Measurements from ENCODE around the gene OR5H6. TPM values are rescaled to one million over a fixed set of nuclear protein-coding genes. Genes with fewer than 3 reads are reported as not detected.
"Not testable (repeated sequence)": the region's sequence is repeated elsewhere in the genome, so short reads cannot be mapped to it uniquely, and the experiment has no call there.

Gene OR5H6
- total RNA-seq, 1 donor from 2014 or later: not detected

DNA sequence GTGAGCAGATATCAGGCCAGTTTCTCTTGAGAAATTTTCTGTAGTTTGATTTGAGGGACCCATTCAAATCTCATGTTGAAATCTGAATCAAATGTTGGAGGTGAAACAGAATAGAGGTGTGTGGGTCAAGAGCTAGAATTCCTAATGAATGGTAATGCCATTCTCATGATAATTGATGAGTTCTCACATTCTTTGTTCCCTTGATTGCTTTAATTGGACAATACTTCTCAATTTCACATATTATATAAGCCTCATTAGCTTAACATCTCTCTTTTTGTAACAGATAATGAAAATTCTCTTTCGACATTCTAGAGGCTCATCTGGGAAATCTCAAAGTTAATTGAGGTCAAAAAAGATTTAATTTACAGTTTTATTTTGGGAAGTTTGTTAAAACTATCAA lies 21.9 kb upstream of the OR5H6 start:
- DNase-seq (ENCODE audit: low read depth) (no peak), FAIRE-seq (no peak)
- Histone ChIP-seq H2AFZ (ENCODE audit: low read depth, low read length) (no peak overlapping the region), H3K27ac (ENCODE audit: low read depth, low read length) (no peak overlapping the region), H3K79me2 (ENCODE audit: insufficient read depth, low read length) (no peaks in the 10 kb centered on the region), H3K36me3 (ENCODE audit: insufficient read depth, low read length) (no peaks in the 10 kb centered on the region), H3K9ac (ENCODE audit: low read length) (no peak overlapping the region), H3K4me1 (ENCODE audit: insufficient read depth, low read length) (no peaks in the 10 kb centered on the region), H3K4me2 (ENCODE audit: low read length) (no peak overlapping the region), H3K9me3 (ENCODE audit: insufficient read depth, low read depth, low read length) (no peaks in the 10 kb centered on the region), H3K27me3 (ENCODE audit: insufficient read depth, low read length) (no peaks in the 10 kb centered on the region), H3K4me3 (ENCODE audit: insufficient read depth, low read depth, low read length) (no peak overlapping the region), H4K20me1 (ENCODE audit: insufficient read depth, low read length) (no peaks in the 10 kb centered on the region)
- no peaks in the 10 kb centered on the region for H3K27me3 Mint-ChIP-seq (ENCODE audit: low read depth, unreplicated experiment)
- peaks cover 8% of the 10 kb centered on the region for H3K9me3 Mint-ChIP-seq (ENCODE audit: unreplicated experiment)
- no peaks in the 10 kb centered on the region for H3K36me3 Mint-ChIP-seq (ENCODE audit: low read depth, unreplicated experiment)
- TF ChIP-seq EZH2 (IDR thresholded peaks at IDR 0.05; ENCODE audit: insufficient read depth, low read length): no peak
- TF ChIP-seq, protein P1, sequence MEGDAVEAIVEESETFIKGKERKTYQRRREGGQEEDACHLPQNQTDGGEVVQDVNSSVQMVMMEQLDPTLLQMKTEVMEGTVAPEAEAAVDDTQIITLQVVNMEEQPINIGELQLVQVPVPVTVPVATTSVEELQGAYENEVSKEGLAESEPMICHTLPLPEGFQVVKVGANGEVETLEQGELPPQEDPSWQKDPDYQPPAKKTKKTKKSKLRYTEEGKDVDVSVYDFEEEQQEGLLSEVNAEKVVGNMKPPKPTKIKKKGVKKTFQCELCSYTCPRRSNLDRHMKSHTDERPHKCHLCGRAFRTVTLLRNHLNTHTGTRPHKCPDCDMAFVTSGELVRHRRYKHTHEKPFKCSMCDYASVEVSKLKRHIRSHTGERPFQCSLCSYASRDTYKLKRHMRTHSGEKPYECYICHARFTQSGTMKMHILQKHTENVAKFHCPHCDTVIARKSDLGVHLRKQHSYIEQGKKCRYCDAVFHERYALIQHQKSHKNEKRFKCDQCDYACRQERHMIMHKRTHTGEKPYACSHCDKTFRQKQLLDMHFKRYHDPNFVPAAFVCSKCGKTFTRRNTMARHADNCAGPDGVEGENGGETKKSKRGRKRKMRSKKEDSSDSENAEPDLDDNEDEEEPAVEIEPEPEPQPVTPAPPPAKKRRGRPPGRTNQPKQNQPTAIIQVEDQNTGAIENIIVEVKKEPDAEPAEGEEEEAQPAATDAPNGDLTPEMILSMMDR (IDR thresholded peaks at IDR 0.05; ENCODE audit: insufficient read depth, low read depth, low read length): no peak
- peaks cover 2% of the 10 kb centered on the region for H3K4me1 Mint-ChIP-seq (ENCODE audit: low read depth, unreplicated experiment)
- no peak overlapping the region for H3K4me3 Mint-ChIP-seq (ENCODE audit: unreplicated experiment)
- H3K27ac Mint-ChIP-seq (ENCODE audit: unreplicated experiment): no peak overlapping the region

DNA sequence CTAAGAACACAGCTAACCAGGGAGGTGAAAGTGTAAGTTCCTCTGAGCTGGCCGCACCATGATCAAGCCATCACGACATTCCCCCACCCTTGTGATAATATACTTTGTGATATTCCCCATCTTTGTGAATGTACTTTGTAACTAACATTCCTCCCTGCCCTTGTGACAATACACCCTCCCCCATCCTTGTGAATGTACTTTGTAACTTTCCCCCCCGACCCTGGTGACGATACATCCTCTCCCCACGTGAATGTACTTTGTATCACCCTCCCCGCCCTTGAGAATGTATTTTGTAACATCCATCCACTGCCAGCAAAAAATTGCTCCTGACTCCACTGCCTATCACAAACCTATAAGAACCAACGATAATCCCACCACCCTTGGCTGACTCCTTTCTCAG lies 20.2 kb upstream of the OR5H6 start:
- Histone ChIP-seq H4K20me1 (ENCODE audit: insufficient read depth, low read length) (no peaks in the 10 kb centered on the region), H3K4me1 (ENCODE audit: insufficient read depth, low read length) (no peaks in the 10 kb centered on the region), H3K9ac (ENCODE audit: low read length) (no peak overlapping the region), H3K9me3 (ENCODE audit: insufficient read depth, low read depth, low read length) (no peaks in the 10 kb centered on the region), H3K36me3 (ENCODE audit: insufficient read depth, low read length) (no peaks in the 10 kb centered on the region), H3K4me3 (ENCODE audit: insufficient read depth, low read depth, low read length) (no peak overlapping the region), H3K27me3 (ENCODE audit: insufficient read depth, low read length) (no peaks in the 10 kb centered on the region), H3K4me2 (ENCODE audit: low read length) (no peak overlapping the region), H2AFZ (ENCODE audit: low read depth, low read length) (no peak overlapping the region), H3K79me2 (ENCODE audit: insufficient read depth, low read length) (no peaks in the 10 kb centered on the region), H3K27ac (ENCODE audit: low read depth, low read length) (no peak overlapping the region)
- no peak for FAIRE-seq
- Mint-ChIP-seq H3K9me3 (ENCODE audit: unreplicated experiment) (peaks cover 8% of the 10 kb centered on the region), H3K4me3 (ENCODE audit: unreplicated experiment) (no peak overlapping the region), H3K4me1 (ENCODE audit: low read depth, unreplicated experiment) (peaks cover 2% of the 10 kb centered on the region), H3K27me3 (ENCODE audit: low read depth, unreplicated experiment) (no peaks in the 10 kb centered on the region), H3K27ac (ENCODE audit: unreplicated experiment) (no peak overlapping the region), H3K36me3 (ENCODE audit: low read depth, unreplicated experiment) (no peaks in the 10 kb centered on the region)
- TF ChIP-seq EZH2 (IDR thresholded peaks at IDR 0.05; ENCODE audit: insufficient read depth, low read length): no peak
- TF ChIP-seq, protein P1 (IDR thresholded peaks at IDR 0.05; ENCODE audit: insufficient read depth, low read depth, low read length): no peak
- no peak for DNase-seq (ENCODE audit: low read depth)

DNA sequence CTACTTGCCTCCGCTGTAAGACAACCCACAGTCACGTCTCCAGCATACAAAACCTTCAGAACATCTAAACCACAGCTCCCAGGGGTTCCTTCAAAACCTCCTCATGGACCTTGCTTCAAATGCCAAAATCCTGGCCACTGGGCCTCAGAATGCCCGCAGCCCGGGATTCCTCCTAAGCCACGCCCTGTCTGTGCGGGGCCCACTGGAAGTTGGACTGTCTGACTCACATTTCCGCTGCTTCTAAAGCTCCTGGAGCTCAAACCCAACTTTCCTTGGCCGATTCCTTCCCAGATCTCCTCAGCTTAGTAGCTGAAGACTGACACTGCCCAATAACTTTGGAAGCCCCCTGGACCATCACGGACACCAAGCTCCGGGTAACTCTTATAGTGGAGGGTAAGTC lies 17.9 kb upstream of the OR5H6 start:
- Histone ChIP-seq H3K4me1 (ENCODE audit: insufficient read depth, low read length) (no peaks in the 10 kb centered on the region), H3K79me2 (ENCODE audit: insufficient read depth, low read length) (no peaks in the 10 kb centered on the region), H3K36me3 (ENCODE audit: insufficient read depth, low read length) (no peaks in the 10 kb centered on the region), H3K27ac (ENCODE audit: low read depth, low read length) (no peak overlapping the region), H2AFZ (ENCODE audit: low read depth, low read length) (no peak overlapping the region), H3K27me3 (ENCODE audit: insufficient read depth, low read length) (no peaks in the 10 kb centered on the region), H3K9ac (ENCODE audit: low read length) (no peak overlapping the region), H3K9me3 (ENCODE audit: insufficient read depth, low read depth, low read length) (no peaks in the 10 kb centered on the region), H4K20me1 (ENCODE audit: insufficient read depth, low read length) (no peaks in the 10 kb centered on the region), H3K4me2 (ENCODE audit: low read length) (no peak overlapping the region), H3K4me3 (ENCODE audit: insufficient read depth, low read depth, low read length) (no peak overlapping the region)
- no peaks in the 10 kb centered on the region for H3K36me3 Mint-ChIP-seq (ENCODE audit: low read depth, unreplicated experiment)
- peaks cover 8% of the 10 kb centered on the region for H3K9me3 Mint-ChIP-seq (ENCODE audit: unreplicated experiment)
- no peaks in the 10 kb centered on the region for H3K4me1 Mint-ChIP-seq (ENCODE audit: low read depth, unreplicated experiment)
- no peak for FAIRE-seq
- TF ChIP-seq EZH2 (IDR thresholded peaks at IDR 0.05; ENCODE audit: insufficient read depth, low read length): no peak
- TF ChIP-seq, protein P1 (IDR thresholded peaks at IDR 0.05; ENCODE audit: insufficient read depth, low read depth, low read length): no peak
- no peak overlapping the region for H3K27ac Mint-ChIP-seq (ENCODE audit: unreplicated experiment)
- no peak overlapping the region for H3K4me3 Mint-ChIP-seq (ENCODE audit: unreplicated experiment)
- no peak for DNase-seq (ENCODE audit: low read depth)
- H3K27me3 Mint-ChIP-seq (ENCODE audit: low read depth, unreplicated experiment): no peaks in the 10 kb centered on the region

DNA sequence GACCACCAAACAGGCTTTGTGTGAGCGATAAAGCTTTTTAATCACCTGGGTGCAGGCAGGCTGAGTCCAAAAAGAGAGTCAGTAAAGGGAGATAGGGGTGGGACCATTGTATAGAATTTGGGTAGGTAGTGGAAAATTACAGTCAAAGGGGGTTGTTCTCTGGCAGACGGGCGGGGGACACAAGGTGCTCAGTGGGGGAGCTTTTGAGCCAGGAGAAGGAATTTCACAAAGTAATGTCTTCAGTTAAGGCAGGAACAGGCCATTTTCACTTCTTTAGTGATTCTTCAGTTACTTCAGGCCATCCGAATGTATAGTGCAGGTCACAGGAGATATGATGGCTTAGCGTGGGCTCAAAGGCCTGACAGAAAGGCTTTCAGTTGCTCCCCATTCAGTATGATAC lies 8.0 kb upstream of the OR5H6 start:
- H3K4me1 Mint-ChIP-seq (ENCODE audit: low read depth, unreplicated experiment); H3K4me2 ChIP-seq (ENCODE audit: low read length); FAIRE-seq; H4K20me1 ChIP-seq (ENCODE audit: insufficient read depth, low read length); H3K9ac ChIP-seq (ENCODE audit: low read length); H3K27me3 ChIP-seq (ENCODE audit: insufficient read depth, low read length); H3K4me1 ChIP-seq (ENCODE audit: insufficient read depth, low read length); H3K79me2 ChIP-seq (ENCODE audit: insufficient read depth, low read length); H3K27ac ChIP-seq (ENCODE audit: low read depth, low read length); H3K27ac Mint-ChIP-seq (ENCODE audit: unreplicated experiment); H3K4me3 ChIP-seq (ENCODE audit: insufficient read depth, low read depth, low read length); DNase-seq (ENCODE audit: low read depth); H3K36me3 ChIP-seq (ENCODE audit: insufficient read depth, low read length); H3K4me3 Mint-ChIP-seq (ENCODE audit: unreplicated experiment); H3K27me3 Mint-ChIP-seq (ENCODE audit: low read depth, unreplicated experiment); H3K9me3 ChIP-seq (ENCODE audit: insufficient read depth, low read depth, low read length); H3K9me3 Mint-ChIP-seq (ENCODE audit: unreplicated experiment); H3K36me3 Mint-ChIP-seq (ENCODE audit: low read depth, unreplicated experiment); H2AFZ ChIP-seq (ENCODE audit: low read depth, low read length): not testable (repeated sequence)

All from astrocyte (in vitro differentiated cells and primary cell).